ENCODE data around the gene RAB36. TPM values are rescaled to one million over a fixed set of nuclear protein-coding genes. Genes with fewer than 3 reads are reported as not detected.

RAB36 gene
- total RNA-seq, 1 experiment from 2014 or later: 1.8 TPM

- POLR2A ChIA-PET: no interaction called here
- Mint-ChIP-seq H3K4me3 (no peak overlapping the region), H3K36me3 (no peaks in the 10 kb centered on the region), H3K27ac (no peak overlapping the region), H3K27me3 (ENCODE audit: low read depth) (0 out of 2 replicates have a peak, but pooled peaks cover 3% of the 10 kb centered on the region), H3K9me3 (no peaks in the 10 kb centered on the region), H3K4me1 (peaks cover 15% of the 10 kb centered on the region)
- DNase-seq (ENCODE audit: low spot score) (no peak), ATAC-seq (no peak)
- TF ChIP-seq MAX (CRISPR knock-in tag; IDR thresholded peaks at IDR 0.05): no peak
- TF ChIP-seq MYBL2 (CRISPR knock-in tag; IDR thresholded peaks at IDR 0.05): no peak
- no peak for TF ChIP-seq USF1 (CRISPR knock-in tag; IDR thresholded peaks at IDR 0.05)
- no peak for TF ChIP-seq E2F5 (CRISPR knock-in tag; IDR thresholded peaks at IDR 0.05)
- TF ChIP-seq ZBTB43 (CRISPR knock-in tag; IDR thresholded peaks at IDR 0.05): no peak
- no peak for TF ChIP-seq NFATC4 (CRISPR knock-in tag; IDR thresholded peaks at IDR 0.05)
- TF ChIP-seq ELF4 (CRISPR knock-in tag; IDR thresholded peaks at IDR 0.05; ENCODE audit: low read depth): no peak
- no peak for TF ChIP-seq STAT6 (CRISPR knock-in tag; conservative IDR thresholded peaks at IDR 0.05; ENCODE audit: low read depth)
- no peak for TF ChIP-seq MXD4 (CRISPR knock-in tag; IDR thresholded peaks at IDR 0.05; ENCODE audit: borderline replicate concordance)
- no peak for TF ChIP-seq FOXJ3 (CRISPR knock-in tag; IDR thresholded peaks at IDR 0.05; ENCODE audit: borderline replicate concordance)
- TF ChIP-seq JAZF1 (CRISPR knock-in tag; IDR thresholded peaks at IDR 0.05): no peak
- TF ChIP-seq PREB (CRISPR knock-in tag; IDR thresholded peaks at IDR 0.05; ENCODE audit: borderline replicate concordance): no peak
- no peak for TF ChIP-seq ZNF423 (CRISPR knock-in tag; IDR thresholded peaks at IDR 0.05)
- TF ChIP-seq ZNF121 (CRISPR knock-in tag; IDR thresholded peaks at IDR 0.05): no peak
- no peak for TF ChIP-seq ZNF281 (CRISPR knock-in tag; IDR thresholded peaks at IDR 0.05)
- TF ChIP-seq TCF7 (CRISPR knock-in tag; IDR thresholded peaks at IDR 0.05; ENCODE audit: low read depth): no peak
- TF ChIP-seq ZNF425 (CRISPR knock-in tag; conservative IDR thresholded peaks at IDR 0.05): no peak
- TF ChIP-seq ZNF232 (CRISPR knock-in tag; IDR thresholded peaks at IDR 0.05): no peak
- TF ChIP-seq SMAD3 (CRISPR knock-in tag; IDR thresholded peaks at IDR 0.05; ENCODE audit: borderline replicate concordance): no peak
- no peak for TF ChIP-seq ATF3 (CRISPR knock-in tag; conservative IDR thresholded peaks at IDR 0.05)
- CTCF ChIA-PET: interaction anchor here (0.7 to 5.5 kb wide), 11 partner anchors 9 to 289 kb away, joined by 3 to 40 read pairs (median 4); no protein-coding TSS in a partner anchor
These were observed 7.8 kb upstream of the RAB36 start for GRCh38 chr22:23137468-23137867.
